Keratinocyte (primary cell): ENCODE results near the gene UTS2B. TPM values are rescaled to one million over a fixed set of nuclear protein-coding genes. Genes with fewer than 3 reads are reported as not detected.

Experiments
- DNase-seq: peaks from one replicate; pipeline ENCODE4 v3.0.0-alpha.2; 2011; ENCODE audit warnings: low read depth, missing footprints, low spot score
- FAIRE-seq: peaks from 2 replicates; lab custom pipeline; 2011; peaks lifted over from hg19 to GRCh38; lab: Jason Lieb, UNC
- H2AFZ ChIP-seq: 2 replicates; pipeline ENCODE4 v1.6.0; 2012; ENCODE audit warnings: low read length, control low read depth, inconsistent platforms; ENCODE audit not compliant: control insufficient read depth
- H3K27ac ChIP-seq: 2 replicates; pipeline ENCODE4 v1.5.1; 2011; ENCODE audit warnings: low read length; ENCODE audit not compliant: control insufficient read depth, insufficient read depth
- H3K27me3 ChIP-seq: 3 replicates; pipeline ENCODE4 v1.6.0; 2011; ENCODE audit warnings: low read length; ENCODE audit not compliant: control insufficient read depth, insufficient read depth; ENCODE audit errors: extremely low read depth
- H3K36me3 ChIP-seq, 2 experiments: 2 replicates in 1 of 2; 3 replicates in 1 of 2; pipeline ENCODE4 v1.5.1; 2011; ENCODE audit warnings: low read length in 2 of 2, mild to moderate bottlenecking in 1 of 2; ENCODE audit not compliant: control insufficient read depth in 2 of 2, insufficient read depth in 2 of 2; ENCODE audit errors: extremely low read depth in 1 of 2
- H3K4me1 ChIP-seq: 3 replicates; pipeline ENCODE4 v1.5.1; 2011; ENCODE audit warnings: low read length; ENCODE audit not compliant: control insufficient read depth, insufficient read depth; ENCODE audit errors: extremely low read depth
- H3K4me2 ChIP-seq: 3 replicates; pipeline ENCODE4 v1.6.0; 2011; ENCODE audit warnings: low read depth, low read length; ENCODE audit not compliant: control insufficient read depth, insufficient read depth; ENCODE audit errors: extremely low read depth
- H3K4me3 ChIP-seq, 3 experiments: fragments of 200-600 bp in 1 of 3; sonication (generic) in 1 of 3; 2 replicates in 2 of 3; 3 replicates in 1 of 3; pipeline ENCODE4 v1.5.1; 2011 to 2016; ENCODE audit warnings: low read length in 3 of 3, mild to moderate bottlenecking in 3 of 3, control low read depth in 2 of 3, inconsistent platforms in 1 of 3, low read depth in 1 of 3, mixed read lengths in 1 of 3, mixed run types in 1 of 3, moderate library complexity in 1 of 3; ENCODE audit not compliant: control insufficient read depth in 2 of 3, insufficient read depth in 2 of 3; ENCODE audit errors: extremely low read depth in 1 of 3
- H3K79me2 ChIP-seq: 2 replicates; pipeline ENCODE4 v1.6.0; 2012; ENCODE audit warnings: low read length; ENCODE audit not compliant: control insufficient read depth, insufficient read depth
- H3K9ac ChIP-seq: 3 replicates; pipeline ENCODE4 v1.6.0; 2011; ENCODE audit warnings: low read length; ENCODE audit not compliant: control insufficient read depth, insufficient read depth; ENCODE audit errors: extremely low read depth
- H3K9me1 ChIP-seq: 3 replicates; pipeline ENCODE4 v1.6.0; 2011; ENCODE audit warnings: low read length; ENCODE audit not compliant: control insufficient read depth, insufficient read depth; ENCODE audit errors: extremely low read depth
- H3K9me3 ChIP-seq: 2 replicates; pipeline ENCODE4 v1.5.1; 2012; ENCODE audit warnings: low read depth, low read length; ENCODE audit not compliant: control insufficient read depth
- H4K20me1 ChIP-seq: 3 replicates; pipeline ENCODE4 v1.6.0; 2011; ENCODE audit warnings: low read length; ENCODE audit not compliant: control insufficient read depth, insufficient read depth; ENCODE audit errors: extremely low read depth
- CTCF ChIP-seq, 3 experiments: IDR thresholded peaks in 1 of 3; conservative IDR thresholded peaks in 1 of 3; optimal IDR thresholded peaks in 1 of 3; 2 replicates in 2 of 3; 3 replicates in 1 of 3; pipeline versions ENCODE3 to v1.5.1; 2011; ENCODE audit warnings: low read length in 3 of 3, mild to moderate bottlenecking in 3 of 3, moderate library complexity in 2 of 3, control low read depth in 1 of 3, inconsistent platforms in 1 of 3; ENCODE audit not compliant: insufficient read depth in 2 of 3; ENCODE audit errors: extremely low read depth in 1 of 3
- EZH2 ChIP-seq: IDR thresholded peaks from one replicate; pipeline ENCODE4 v1.6.1; 2012; ENCODE audit warnings: inconsistent platforms, mild to moderate bottlenecking, low read length, moderate library complexity
- dilution Hi-C: fragments of 300-500 bp; cut with MboI; formaldehyde crosslinking; loops from one replicate; pipeline ENCODE4 v1.7.0; 2020; ENCODE audit warnings: low sequenced_read_pairs; ENCODE audit not compliant: extremely low pct_ligation_motif_present
- polyA plus RNA-seq, 5 experiments: library from polyadenylated mRNA; depleted of rRNA in 3 of 5; stranded (reverse) in 3 of 5; stranded (forward) in 1 of 5; unstranded in 1 of 5; fragments of >200 nt; gene quantifications; 1 replicate in 1 of 5; 2 replicates in 3 of 5; 3 replicates in 1 of 5; pipeline versions ENCODE4 v1.2.1 to v1.2.3, GENCODE V29; 2011 to 2012; ENCODE audit warnings: missing spikeins in 2 of 5, low read depth in 1 of 5, low replicate concordance in 1 of 5

Gene UTS2B
- polyA plus RNA-seq, 1 donor (not counting 4 experiments of a cell fraction or from before 2014, with no cell fraction given): not detected

- Histone ChIP-seq H2AFZ (no peak overlapping the region), H3K36me3 (no peaks in the 10 kb centered on the region), H3K9ac (no peak overlapping the region), H3K27ac (no peak overlapping the region), H3K9me3 (no peaks in the 10 kb centered on the region), H4K20me1 (no peaks in the 10 kb centered on the region), H3K4me1 (no peaks in the 10 kb centered on the region), H3K27me3 (no peaks in the 10 kb centered on the region), H3K4me3 (no peak overlapping the region), H3K79me2 (no peaks in the 10 kb centered on the region), H3K9me1 (no peaks in the 10 kb centered on the region), H3K4me2 (no peak overlapping the region)
- TF ChIP-seq CTCF (optimal IDR thresholded peaks at IDR 0.05 in 1 of 3, IDR thresholded peaks at IDR 0.05 in 1 of 3, conservative IDR thresholded peaks at IDR 0.05 in 1 of 3; ENCODE audit: extremely low read depth in 1 of 3, insufficient read depth in 2 of 3, low read length in 3 of 3) (peak in 1 of 3 experiments; percentile 4), EZH2 (no peak)
- FAIRE-seq: no peak
- dilution Hi-C loops: no loop called here
- no peak for DNase-seq
Observed at GRCh38 chr3:191220908-191221307, 109.4 kb downstream of the UTS2B start.

GRCh38 chr3:191217301-191217700 is 113.0 kb downstream of the UTS2B start:
- dilution Hi-C loops: no loop called here
- H3K4me3 ChIP-seq: no peak overlapping the region
- no peaks in the 10 kb centered on the region for H3K4me1 ChIP-seq
- DNase-seq (no peak), FAIRE-seq (no peak)
- H3K27me3 ChIP-seq: no peaks in the 10 kb centered on the region
- no peaks in the 10 kb centered on the region for H3K79me2 ChIP-seq
- no peak overlapping the region for H3K4me2 ChIP-seq
- H2AFZ ChIP-seq: no peak overlapping the region
- no peaks in the 10 kb centered on the region for H3K9me3 ChIP-seq
- no peak overlapping the region for H3K27ac ChIP-seq
- no peaks in the 10 kb centered on the region for H3K36me3 ChIP-seq
- no peak for TF ChIP-seq EZH2
- TF ChIP-seq CTCF (optimal IDR thresholded peaks at IDR 0.05 in 1 of 3, IDR thresholded peaks at IDR 0.05 in 1 of 3, conservative IDR thresholded peaks at IDR 0.05 in 1 of 3; ENCODE audit: extremely low read depth in 1 of 3, insufficient read depth in 2 of 3, low read length in 3 of 3): no peak
- no peaks in the 10 kb centered on the region for H3K9me1 ChIP-seq
- H3K9ac ChIP-seq: no peak overlapping the region
- no peaks in the 10 kb centered on the region for H4K20me1 ChIP-seq

Other genes starting within 250 kb of the UTS2B start
- gene OSTN, start 131.3 kb downstream of the UTS2B start, polyA plus RNA-seq: not detected in 3 replicates
- gene CCDC50, start 1.1 kb downstream of the UTS2B start, polyA plus RNA-seq: 41.1 to 54.8 TPM (median 43.7 TPM) in 3 replicates
- gene PYDC2, start 130.6 kb upstream of the UTS2B start, polyA plus RNA-seq: not detected in 3 replicates